T47D (cell line): ENCODE results near the gene IFT27.

ENCODE experiments used
- DNase-seq, 2 experiments: peaks; one replicate each; pipeline versions ENCODE4 v3.0.0 to v3.0.0-alpha.2; 2011 to 2012; ENCODE audit warnings: low read depth in 1 of 2, low spot score in 1 of 2
- JUND ChIP-seq: IDR thresholded peaks from 2 replicates; pipeline ENCODE4 v1.6.1; 2012; ENCODE audit warnings: low read depth
- in situ Hi-C: cut with HindIII; loops from 2 replicates; pipeline ENCODE4 v1.10.0; 2016; ENCODE audit warnings: low sequenced_read_pairs, low pct_unique_long_range_greater_than_20kb

Gene IFT27

GRCh38 chr22:36713436-36713835 lies 62.5 kb downstream of the IFT27 start:
- in situ Hi-C loops = no loop called here
- no peak for TF ChIP-seq JUND
- no peak for DNase-seq
